SJSA1 (cell line): ENCODE data around the gene SMIM35. TPM values are rescaled to one million over a fixed set of nuclear protein-coding genes. Genes with fewer than 3 reads are reported as not detected.

Source experiments
- DNase-seq, 2 experiments: peaks; one replicate each; pipeline ENCODE4 v3.0.0-alpha.2; 2015 to 2020; ENCODE audit warnings: low spot score in 2 of 2, low read depth in 1 of 2
- H3K27ac ChIP-seq: fragments of 250-450 bp; sonication (Bioruptor Pico); 2 replicates; pipeline ENCODE4 v1.5.1; 2020; ENCODE audit warnings: mild to moderate bottlenecking, moderate library complexity
- H3K27me3 ChIP-seq: fragments of 250-450 bp; sonication (Bioruptor Pico); replicated peaks from 2 replicates; pipeline ENCODE4 v1.5.1; 2020; ENCODE audit warnings: mild to moderate bottlenecking, moderate library complexity
- H3K36me3 ChIP-seq: fragments of 250-450 bp; sonication (Bioruptor Pico); 2 replicates; pipeline ENCODE4 v1.5.1; 2020; ENCODE audit warnings: mild to moderate bottlenecking
- H3K4me1 ChIP-seq: fragments of 250-450 bp; sonication (Bioruptor Pico); replicated peaks from 2 replicates; pipeline ENCODE4 v1.6.1; 2021; ENCODE audit warnings: mild to moderate bottlenecking
- H3K4me3 ChIP-seq: fragments of 250-450 bp; sonication (Bioruptor Pico); 2 replicates; pipeline ENCODE4 v1.5.1; 2020; ENCODE audit warnings: mild to moderate bottlenecking
- H3K9me3 ChIP-seq: fragments of 250-450 bp; sonication (Bioruptor Pico); replicated peaks from 2 replicates; pipeline ENCODE4 v1.5.1; 2020; ENCODE audit warnings: mild to moderate bottlenecking
- total RNA-seq: library from RNA; depleted of rRNA; stranded (reverse); fragments of >200 nt; shearing (Covaris generic); gene quantifications from 2 replicates; pipeline ENCODE4 v1.2.3, GENCODE V29; 2014; rRNA removed

Gene SMIM35
- not detected in 2 replicates for total RNA-seq

- no peaks in the 10 kb centered on the region for H3K27me3 ChIP-seq
- H3K4me1 ChIP-seq = no peaks in the 10 kb centered on the region
- no peak within 1 kb of the TSS for H3K4me3 ChIP-seq
- no peaks in the 10 kb centered on the region for H3K36me3 ChIP-seq
- H3K27ac ChIP-seq = no peak within 1 kb of the TSS
- no peak for DNase-seq
- no peaks in the 10 kb centered on the region for H3K9me3 ChIP-seq
These were observed at the start of gene SMIM35 for GRCh38 chr11:118086913-118087768. SMIM35 (minus strand) TSS chr11:118086963; CDS start chr11:118086757, 206 bp downstream.

GRCh38 chr11:118136341-118136740 lies 49.6 kb upstream of the SMIM35 start:
- no peaks in the 10 kb centered on the region for H3K36me3 ChIP-seq
- H3K27ac ChIP-seq = no peak overlapping the region
- no peaks in the 10 kb centered on the region for H3K27me3 ChIP-seq
- H3K4me1 ChIP-seq = no peaks in the 10 kb centered on the region
- DNase-seq = no peak
- no peak overlapping the region for H3K4me3 ChIP-seq
- H3K9me3 ChIP-seq = no peaks in the 10 kb centered on the region

- Histone ChIP-seq H3K36me3 (no peaks in the 10 kb centered on the region), H3K9me3 (no peaks in the 10 kb centered on the region), H3K27ac (no peak overlapping the region), H3K27me3 (no peaks in the 10 kb centered on the region), H3K4me1 (no peaks in the 10 kb centered on the region), H3K4me3 (no peak overlapping the region)
- no peak for DNase-seq
These were observed 49.0 kb upstream of the SMIM35 start for GRCh38 chr11:118135796-118136165.

DNA sequence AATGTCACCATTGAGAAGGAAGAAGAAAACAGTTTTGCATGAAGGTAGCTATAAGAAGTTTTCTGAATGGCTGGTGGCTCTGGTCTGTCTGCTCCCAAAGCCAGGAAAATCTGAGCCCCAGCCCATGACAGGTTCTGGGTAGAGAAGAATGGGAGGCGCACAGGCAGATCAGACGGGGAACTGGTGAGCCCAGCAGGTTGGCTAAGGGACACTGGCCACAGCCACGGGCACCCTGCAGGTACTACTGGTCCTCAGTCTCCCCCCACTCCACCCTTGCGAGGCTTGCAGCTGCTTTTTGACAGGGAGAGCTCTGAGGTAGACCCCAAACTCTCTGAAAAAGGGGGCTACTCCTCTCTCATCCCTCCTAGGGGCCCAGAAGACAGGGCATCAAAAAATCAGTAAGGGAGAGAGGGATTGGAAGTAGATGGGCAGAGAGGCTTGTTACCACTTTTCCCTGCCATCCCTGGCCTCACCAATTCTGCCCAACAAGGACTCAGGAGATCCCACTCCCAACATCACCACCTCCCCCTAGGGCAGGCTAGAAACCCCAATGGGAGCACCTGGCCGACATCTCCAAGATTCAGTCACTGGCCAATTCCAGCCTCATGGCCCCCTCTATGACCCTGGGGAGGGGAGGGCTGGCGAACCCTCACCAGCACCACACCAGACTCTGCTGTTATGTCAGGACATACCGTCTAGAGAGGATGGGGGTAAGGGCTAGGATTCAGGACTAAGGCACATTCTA lies 48.5 kb upstream of the SMIM35 start:
- Histone ChIP-seq H3K27me3 (no peaks in the 10 kb centered on the region), H3K4me3 (no peak overlapping the region), H3K27ac (no peak overlapping the region), H3K36me3 (no peaks in the 10 kb centered on the region), H3K4me1 (no peaks in the 10 kb centered on the region), H3K9me3 (no peaks in the 10 kb centered on the region)
- DNase-seq = no peak

DNA sequence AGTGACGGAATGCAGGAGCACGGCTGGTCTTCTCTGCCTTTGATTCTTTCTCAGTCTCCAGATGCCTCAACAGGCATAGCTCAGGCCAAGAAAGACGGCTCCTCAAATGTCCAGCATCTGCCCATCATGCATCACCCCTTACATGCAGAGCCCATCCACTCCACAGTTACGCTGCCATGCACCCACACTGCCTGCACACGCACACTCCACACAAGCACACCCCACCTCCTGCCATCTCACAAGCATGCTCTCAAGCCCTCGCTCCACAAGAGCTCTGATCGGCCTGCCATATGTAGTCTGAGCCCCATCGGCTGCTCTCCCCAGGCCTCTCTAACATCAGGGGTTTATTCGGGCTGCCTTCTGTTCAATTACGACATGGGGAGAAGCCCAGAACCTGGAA lies 47.1 kb upstream of the SMIM35 start:
- Histone ChIP-seq H3K27ac (no peak overlapping the region), H3K4me3 (no peak overlapping the region), H3K4me1 (no peaks in the 10 kb centered on the region), H3K9me3 (no peaks in the 10 kb centered on the region), H3K27me3 (no peaks in the 10 kb centered on the region), H3K36me3 (no peaks in the 10 kb centered on the region)
- no peak for DNase-seq

DNA sequence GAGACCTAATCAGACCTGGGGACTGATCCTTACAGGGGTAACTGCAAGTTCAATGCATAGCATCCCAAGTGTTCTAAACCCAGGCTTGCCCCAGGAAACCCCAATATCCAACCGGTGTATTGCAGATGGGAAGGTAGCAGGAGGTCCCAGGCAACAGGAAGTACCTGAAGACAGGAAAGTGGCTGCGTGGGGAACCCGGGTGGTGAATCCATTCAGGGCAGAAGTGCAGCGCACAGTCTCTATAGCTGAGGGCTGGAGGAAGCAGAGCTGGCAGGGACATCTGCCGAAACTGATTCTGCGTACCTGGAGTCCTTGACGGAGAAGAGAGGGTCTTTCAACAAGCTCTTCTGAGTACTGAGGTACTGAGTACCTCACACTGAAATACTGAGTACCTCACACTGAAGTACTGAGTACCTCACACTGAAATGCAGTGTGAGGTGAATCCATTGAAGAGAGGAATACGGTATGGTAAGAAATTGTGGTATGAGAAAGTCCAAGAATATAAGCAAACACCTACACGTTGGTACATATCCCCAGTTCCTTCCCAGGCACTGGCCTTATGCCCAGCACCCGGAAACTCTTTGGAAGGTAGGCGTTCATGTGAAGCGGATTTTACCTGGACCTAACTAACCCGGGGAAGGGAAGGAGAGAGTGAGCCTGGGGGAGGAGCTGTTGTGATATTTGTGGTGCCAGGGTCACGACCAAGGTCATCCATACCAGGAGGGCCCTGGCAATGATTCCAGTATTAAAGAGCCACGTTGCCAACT lies 45.8 kb upstream of the SMIM35 start:
- no peaks in the 10 kb centered on the region for H3K9me3 ChIP-seq
- H3K4me3 ChIP-seq = no peak overlapping the region
- no peak for DNase-seq
- H3K36me3 ChIP-seq = no peaks in the 10 kb centered on the region
- H3K27me3 ChIP-seq = no peaks in the 10 kb centered on the region
- no peak overlapping the region for H3K27ac ChIP-seq
- no peaks in the 10 kb centered on the region for H3K4me1 ChIP-seq

DNA sequence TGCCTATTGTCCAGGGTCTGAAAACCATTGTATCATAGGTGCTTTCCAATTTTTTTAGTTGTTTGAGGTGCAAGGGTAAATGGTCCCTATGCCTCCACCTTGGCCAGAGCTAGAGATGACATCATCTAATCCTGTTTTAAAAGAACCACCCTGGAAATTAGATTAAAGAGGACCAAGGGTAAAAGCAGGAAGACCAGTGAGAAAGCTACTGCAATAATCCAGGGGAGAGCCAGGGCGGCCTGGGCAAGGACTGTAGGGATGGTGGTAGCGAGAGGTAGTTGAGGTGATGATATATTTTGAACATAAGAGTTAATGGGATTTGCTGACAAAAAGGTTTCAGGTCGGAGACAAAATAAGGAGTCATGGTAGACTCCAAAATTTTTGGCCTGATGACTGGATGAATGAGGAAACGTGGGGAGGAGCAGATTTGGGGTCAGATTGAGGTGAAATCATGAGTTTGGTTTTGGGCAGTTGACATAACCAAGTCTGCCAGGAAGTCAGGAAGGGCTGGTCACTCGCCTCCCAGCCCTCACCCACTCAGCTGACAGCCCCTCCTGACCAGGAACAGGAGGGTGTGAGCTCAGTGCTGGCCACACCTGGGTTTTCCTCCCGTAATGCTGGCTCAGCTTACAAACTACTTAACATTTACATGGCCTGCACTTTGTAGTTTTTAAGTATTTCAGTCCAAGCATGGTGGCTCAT lies 42.9 kb upstream of the SMIM35 start:
- Histone ChIP-seq H3K9me3 (no peaks in the 10 kb centered on the region), H3K27me3 (no peaks in the 10 kb centered on the region), H3K27ac (no peak overlapping the region), H3K4me1 (no peaks in the 10 kb centered on the region), H3K36me3 (no peaks in the 10 kb centered on the region), H3K4me3 (no peak overlapping the region)
- no peak for DNase-seq

DNA sequence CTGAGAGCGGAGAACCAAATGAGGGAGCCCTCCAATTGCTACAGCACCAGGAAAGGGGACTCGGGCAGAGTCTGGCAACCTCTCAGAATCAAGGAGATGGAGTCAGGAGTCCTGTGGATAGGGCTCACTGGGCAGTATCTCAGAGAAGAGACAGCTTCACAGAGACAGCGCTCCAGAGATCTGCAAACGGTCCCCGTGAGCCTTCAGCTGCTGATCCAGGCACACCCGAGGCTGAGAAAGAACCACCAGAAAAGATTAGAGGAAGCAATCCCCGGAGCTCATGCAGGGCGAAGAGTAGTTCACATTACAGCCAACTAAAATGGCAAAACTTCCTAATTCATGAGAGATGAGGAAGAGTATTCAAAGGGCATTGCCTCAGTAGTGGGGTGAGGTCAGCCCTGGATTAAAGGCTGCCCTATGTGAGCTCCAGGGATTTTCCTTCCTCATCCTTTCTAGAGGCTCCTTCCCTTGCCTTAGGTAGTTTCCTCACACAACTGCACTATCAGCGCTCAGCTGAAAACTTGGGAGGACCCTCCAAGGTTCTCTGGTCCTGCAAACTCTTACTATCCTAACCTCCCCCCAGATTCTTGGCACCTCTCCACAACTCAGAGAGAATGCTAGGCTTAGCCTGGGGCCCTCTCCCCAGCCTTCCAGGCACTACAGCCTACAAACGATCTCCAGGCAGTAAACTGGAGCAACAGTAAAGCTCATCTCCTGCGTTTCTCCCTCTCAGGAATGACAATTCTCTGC lies 42.1 kb upstream of the SMIM35 start:
- H3K27ac ChIP-seq = no peak overlapping the region
- H3K4me1 ChIP-seq = no peaks in the 10 kb centered on the region
- no peaks in the 10 kb centered on the region for H3K27me3 ChIP-seq
- no peaks in the 10 kb centered on the region for H3K9me3 ChIP-seq
- no peaks in the 10 kb centered on the region for H3K36me3 ChIP-seq
- no peak overlapping the region for H3K4me3 ChIP-seq
- no peak for DNase-seq

- Histone ChIP-seq H3K27ac (no peak overlapping the region), H3K4me1 (no peaks in the 10 kb centered on the region), H3K36me3 (no peaks in the 10 kb centered on the region), H3K9me3 (no peaks in the 10 kb centered on the region), H3K4me3 (no peak overlapping the region), H3K27me3 (no peaks in the 10 kb centered on the region)
- DNase-seq = no peak
These were observed 41.5 kb upstream of the SMIM35 start for GRCh38 chr11:118128310-118128709.

- no peak for DNase-seq
- Histone ChIP-seq H3K9me3 (no peaks in the 10 kb centered on the region), H3K36me3 (no peaks in the 10 kb centered on the region), H3K4me3 (no peak overlapping the region), H3K27ac (no peak overlapping the region), H3K4me1 (no peaks in the 10 kb centered on the region), H3K27me3 (no peaks in the 10 kb centered on the region)
These were observed 39.5 kb upstream of the SMIM35 start for GRCh38 chr11:118126082-118126838.

DNA sequence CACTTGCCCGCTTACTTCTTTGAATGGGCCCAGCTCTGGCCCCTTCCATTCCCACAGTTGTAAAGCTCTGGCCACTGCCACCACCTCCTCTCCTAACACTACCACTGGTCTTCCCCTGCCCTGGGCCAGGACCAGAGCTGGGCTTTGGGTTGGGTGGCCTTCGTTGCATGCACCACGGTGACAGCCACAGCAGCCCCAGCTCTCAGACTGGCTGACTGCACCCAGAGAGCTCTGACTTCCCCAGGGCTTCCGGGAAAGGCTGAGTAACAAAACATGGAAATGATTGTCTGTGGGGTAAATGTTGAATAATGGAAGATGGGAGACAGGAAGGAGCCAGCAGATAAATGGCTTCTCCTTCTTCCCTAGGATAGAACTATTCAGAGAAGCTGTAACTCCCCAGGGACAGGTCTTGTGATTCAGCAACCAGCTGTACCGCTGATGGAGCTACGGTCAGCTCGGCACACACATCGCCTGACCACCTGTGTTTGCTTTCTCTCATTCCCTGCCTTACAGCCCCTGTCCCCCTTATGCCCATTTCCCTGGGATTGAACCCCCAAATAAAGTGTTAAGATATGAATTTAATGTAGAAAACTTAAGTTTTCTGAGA lies 38.3 kb upstream of the SMIM35 start:
- H3K27me3 ChIP-seq = no peaks in the 10 kb centered on the region
- DNase-seq = no peak
- no peak overlapping the region for H3K27ac ChIP-seq
- no peak overlapping the region for H3K4me3 ChIP-seq
- no peaks in the 10 kb centered on the region for H3K4me1 ChIP-seq
- H3K9me3 ChIP-seq = no peaks in the 10 kb centered on the region
- no peaks in the 10 kb centered on the region for H3K36me3 ChIP-seq

DNA sequence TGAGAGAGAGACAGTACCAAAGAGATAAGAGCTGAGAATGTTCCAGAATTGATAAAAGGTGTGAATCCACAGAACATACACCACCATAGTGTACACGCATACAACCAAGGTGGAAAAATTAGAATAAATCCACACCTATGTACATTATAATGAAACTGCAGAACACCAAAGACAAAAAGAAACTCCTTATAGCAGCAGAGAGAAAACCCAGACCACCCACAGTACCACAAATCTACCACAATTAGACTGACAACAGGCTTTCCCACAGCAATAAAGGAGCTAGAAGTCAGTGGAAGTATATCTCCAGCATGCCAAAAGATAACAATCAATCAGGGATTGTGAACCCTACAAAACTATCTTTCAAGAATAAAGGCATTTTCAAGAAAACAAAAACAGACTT lies 34.0 kb upstream of the SMIM35 start:
- Histone ChIP-seq H3K4me1 (no peaks in the 10 kb centered on the region), H3K27ac (no peak overlapping the region), H3K9me3 (no peaks in the 10 kb centered on the region), H3K36me3 (no peaks in the 10 kb centered on the region), H3K4me3 (no peak overlapping the region), H3K27me3 (no peaks in the 10 kb centered on the region)
- DNase-seq = no peak
